Measurements from ENCODE around the gene NUP93.
"Not testable (repeated sequence)": the region's sequence is repeated elsewhere in the genome, so short reads cannot be mapped to it uniquely, and the experiment has no call there.

The NUP93 gene

GRCh38 chr16:56852401-56852730 lies 122.4 kb downstream of the NUP93 start:
- DNase-seq: no peak

DNA sequence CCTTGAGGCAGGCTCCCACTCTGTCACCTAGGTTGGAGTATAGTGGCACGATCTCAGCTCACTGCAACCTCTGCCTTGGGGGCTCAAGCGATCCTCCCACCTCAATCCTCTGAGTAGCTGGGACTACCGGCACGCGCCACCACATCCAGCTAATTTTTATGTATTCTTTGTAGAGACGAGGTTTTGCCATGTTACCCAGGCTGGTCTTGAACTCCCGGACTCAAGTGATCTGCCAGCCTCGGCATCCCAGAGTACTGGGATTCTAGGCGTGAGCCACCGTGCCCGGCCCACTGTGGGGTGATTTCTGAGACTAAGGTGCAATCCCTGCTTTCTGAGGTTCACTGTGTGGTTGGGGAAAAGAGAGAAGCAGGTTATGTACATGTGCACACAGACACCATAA lies 123.0 kb downstream of the NUP93 start:
- no peak for DNase-seq

DNA sequence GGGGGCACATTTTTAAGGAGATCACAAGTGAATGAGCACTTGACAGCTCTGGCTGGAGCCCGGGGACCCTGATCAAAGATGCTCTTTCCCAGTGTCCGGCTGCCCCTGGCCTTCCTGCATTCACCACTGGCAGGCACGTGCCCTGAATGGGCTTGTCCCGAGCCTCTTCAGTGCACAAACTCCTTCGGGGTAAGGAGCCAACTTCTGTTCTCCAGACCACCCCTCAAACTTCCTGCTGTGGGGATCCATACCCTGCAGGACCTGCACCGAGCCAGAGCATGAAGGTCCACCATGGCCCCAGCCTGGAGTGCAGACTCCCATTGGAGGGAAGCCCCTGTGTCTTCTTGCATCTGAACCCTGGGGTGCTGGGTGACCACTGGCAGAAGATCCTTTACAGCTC lies 125.3 kb downstream of the NUP93 start:
- DNase-seq: no peak

DNA sequence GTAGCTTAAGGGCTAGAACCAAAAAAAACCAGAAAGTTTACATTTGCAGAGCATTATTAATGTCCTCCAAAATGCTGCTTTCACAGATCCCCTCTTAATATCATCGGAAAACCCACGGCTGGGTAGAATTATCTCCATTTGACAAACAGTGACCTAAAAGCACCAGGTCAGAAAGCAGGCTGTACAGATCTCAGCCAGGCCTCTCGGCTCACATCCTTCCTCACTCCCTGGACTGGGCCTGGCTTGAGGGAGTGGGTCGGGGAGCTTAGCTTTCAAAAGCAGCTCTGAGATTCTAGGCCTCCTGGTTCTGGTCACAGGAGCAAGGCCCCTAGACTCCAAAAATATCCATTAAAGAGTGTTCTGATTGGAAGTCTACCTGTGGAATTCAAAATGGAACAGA lies 126.0 kb downstream of the NUP93 start:
- no peak for DNase-seq

GRCh38 chr16:56856876-56857447 lies 127.0 kb downstream of the NUP93 start:
- no peak for DNase-seq

GRCh38 chr16:56858374-56858773 lies 128.4 kb downstream of the NUP93 start:
- DNase-seq: no peak

- no peak for DNase-seq
Measured at GRCh38 chr16:56859636-56860035, 129.7 kb downstream of the NUP93 start.

DNA sequence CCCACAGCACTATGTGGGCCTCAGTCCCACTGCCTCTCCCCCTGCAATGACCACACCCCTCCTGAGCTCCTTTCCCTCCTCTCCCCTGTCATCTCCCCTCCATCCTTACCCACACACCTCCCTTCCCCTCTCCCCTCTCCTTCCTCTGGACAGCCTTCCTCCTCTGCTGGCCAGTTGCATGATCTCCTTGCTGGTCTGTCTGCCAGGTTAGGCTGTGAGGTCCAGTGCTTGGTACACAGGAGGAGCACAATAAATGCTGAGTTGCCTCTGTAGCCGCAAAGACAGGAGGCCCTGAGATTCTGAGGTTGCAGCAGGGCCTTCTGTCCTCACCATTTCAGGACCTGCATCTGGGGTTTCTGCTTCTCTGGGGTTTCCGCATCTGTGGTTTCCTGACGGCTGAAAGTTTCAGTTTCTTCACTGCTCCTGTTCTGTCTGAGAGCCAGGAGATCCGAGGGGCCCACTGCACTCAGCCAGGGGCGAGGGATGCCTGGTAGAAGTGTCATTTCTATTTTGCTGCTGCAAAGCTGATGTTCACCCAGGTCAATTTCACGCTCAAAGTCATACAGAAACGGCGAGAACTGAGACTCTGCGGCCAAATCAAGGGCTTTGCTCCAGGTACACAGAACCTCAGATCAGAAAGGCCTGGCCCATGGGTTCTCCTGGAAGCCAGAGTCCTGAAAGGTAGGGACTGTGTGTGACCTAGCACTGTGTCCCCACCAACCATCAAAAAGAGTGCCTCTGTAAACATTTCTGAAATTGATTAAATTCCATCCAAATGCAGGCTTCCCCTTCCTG lies 130.5 kb downstream of the NUP93 start:
- peak; percentile 39 for DNase-seq

- DNase-seq: no peak
Measured at GRCh38 chr16:56861092-56861610, 131.2 kb downstream of the NUP93 start.

DNA sequence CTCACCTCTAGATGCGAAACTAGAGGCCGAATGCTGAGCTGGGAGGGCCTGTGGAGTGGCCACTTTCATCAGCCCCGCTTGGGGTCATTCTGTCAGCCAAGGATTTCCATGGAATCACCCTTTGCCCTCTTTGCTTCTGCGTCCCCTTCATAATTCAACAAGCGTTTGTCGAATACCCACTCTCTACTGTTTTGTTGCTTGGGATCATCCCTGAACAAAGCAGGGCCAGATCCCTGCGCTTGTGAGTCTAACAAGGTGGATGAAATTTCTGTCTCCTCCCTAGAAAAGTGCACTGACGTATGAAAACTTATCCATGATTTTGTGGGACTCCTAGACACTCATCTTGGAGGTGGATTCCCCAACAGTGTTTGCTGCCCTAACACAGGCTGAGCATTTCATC lies 131.8 kb downstream of the NUP93 start:
- no peak for DNase-seq

DNA sequence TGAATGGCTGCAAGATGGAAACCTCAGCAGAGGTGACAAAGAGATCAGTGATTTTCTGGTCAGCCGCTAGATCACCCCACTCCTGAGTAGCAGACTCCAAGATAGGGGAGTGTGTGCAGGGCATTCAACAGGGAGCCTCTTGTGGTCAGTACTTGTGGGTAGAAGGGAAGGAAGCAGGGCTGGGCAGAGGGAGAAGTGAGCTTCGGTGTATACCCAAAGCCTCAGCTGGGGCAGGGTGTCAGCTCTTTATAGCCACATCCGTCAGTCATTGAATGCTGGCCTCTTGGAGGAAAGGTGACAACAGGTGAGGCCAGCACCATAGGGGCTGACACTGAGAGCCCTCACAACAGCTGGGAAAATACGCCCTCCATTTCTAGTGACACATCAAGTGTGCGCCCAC lies 132.8 kb downstream of the NUP93 start:
- no peak for DNase-seq

GRCh38 chr16:56864960-56865359 lies 135.0 kb downstream of the NUP93 start, which contains the start of gene SLC12A3:
TSS of gene SLC12A3 (plus strand) at chr16:56865207. CDS start at chr16:56865236, 29 bp downstream.
- no peak for DNase-seq

DNA sequence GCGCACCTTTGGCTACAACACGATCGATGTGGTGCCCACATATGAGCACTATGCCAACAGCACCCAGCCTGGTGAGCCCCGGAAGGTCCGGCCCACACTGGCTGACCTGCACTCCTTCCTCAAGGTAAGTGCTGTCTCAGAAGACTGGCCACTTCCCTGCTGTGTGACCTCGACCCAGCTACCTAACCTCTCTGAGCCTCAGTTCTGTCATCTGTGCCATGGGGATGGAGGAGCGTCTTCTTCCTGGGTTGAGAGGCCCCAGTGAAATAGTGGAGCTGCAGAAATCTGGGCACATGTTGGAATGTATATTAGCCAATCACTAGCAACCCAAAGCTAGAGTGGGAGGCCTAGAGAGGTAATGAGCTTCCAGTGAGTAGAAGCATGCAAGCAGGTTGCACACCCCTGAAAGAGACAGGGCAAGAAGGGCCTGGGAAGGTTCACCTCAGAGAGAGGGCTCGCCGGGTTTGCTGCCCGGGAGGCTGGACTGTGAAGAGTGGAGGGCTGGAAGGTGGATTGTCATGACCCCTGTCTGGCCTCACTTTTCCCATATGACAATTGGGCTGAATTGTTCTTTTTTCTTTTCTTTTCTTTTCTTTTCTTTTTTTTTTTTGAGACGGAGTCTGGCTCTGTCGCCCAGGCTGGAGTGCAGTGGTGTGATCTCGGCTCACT lies 135.6 kb downstream of the NUP93 start:
- DNase-seq: no peak

- DNase-seq: peak; percentile 57
Measured at GRCh38 chr16:56866955-56867830, 137.3 kb downstream of the NUP93 start.

DNA sequence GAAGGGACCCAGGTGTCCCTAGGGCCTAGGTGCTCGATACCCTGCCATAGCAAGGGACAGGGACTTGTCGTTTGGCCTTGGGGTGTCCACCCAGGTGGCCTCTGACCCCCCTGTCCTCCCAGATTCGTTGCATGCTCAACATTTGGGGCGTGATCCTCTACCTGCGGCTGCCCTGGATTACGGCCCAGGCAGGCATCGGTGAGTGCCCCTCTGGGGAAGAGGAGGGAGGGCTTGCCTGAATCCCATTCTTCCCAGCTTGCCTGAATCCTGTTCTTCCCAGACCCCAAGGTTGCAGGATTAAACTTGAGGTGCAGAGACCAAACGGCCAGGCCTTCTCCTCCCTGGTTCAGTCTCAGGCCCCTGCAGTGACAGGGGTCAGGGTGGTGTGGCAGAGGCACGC lies 138.2 kb downstream of the NUP93 start:
- DNase-seq: no peak

DNA sequence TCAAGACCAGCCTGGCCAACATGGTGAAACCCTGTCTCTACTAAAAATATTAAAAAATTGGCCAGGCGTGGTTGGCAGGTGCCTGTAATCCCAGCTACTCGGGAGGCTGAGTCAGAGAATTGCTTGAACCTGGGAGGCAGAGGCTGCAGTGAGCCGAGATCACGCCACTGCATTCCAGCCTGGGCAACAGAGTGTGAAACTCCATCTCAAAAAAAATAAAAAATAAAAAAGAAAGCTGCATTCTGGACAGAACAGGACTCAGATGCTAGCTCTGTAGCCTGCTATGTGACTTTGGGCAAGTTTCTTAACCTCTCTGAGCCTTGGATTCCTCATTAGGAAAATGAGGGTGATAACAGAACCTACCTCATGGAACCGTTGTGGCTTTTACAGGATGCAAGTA lies 138.8 kb downstream of the NUP93 start:
- DNase-seq: not testable (repeated sequence)

- DNase-seq: peak; percentile 64
Measured at GRCh38 chr16:56869513-56870275, 139.8 kb downstream of the NUP93 start.

GRCh38 chr16:56870276-56870888 lies 140.5 kb downstream of the NUP93 start:
- no peak for DNase-seq

DNA sequence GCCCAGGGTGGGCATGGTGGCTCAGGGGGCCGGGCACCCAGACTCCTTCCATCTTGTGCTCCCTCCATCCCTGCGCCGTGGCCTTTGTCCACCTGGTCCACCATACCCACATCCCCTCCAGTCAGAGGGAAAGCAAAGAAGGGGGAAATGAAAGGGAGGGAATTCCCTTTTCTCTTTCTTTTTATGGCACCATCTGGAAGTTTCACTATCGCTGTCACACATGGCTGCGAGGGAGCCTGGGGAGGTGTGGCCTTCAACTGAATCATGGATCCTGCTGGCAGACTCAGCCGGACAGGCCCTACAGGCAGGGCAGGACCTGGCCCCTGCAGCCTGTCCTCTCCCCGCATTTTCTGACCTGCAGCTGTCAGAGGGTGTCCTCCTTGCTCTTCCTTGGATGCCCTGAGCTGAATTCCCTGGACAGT lies 141.3 kb downstream of the NUP93 start:
- DNase-seq: peak; percentile 24

DNA sequence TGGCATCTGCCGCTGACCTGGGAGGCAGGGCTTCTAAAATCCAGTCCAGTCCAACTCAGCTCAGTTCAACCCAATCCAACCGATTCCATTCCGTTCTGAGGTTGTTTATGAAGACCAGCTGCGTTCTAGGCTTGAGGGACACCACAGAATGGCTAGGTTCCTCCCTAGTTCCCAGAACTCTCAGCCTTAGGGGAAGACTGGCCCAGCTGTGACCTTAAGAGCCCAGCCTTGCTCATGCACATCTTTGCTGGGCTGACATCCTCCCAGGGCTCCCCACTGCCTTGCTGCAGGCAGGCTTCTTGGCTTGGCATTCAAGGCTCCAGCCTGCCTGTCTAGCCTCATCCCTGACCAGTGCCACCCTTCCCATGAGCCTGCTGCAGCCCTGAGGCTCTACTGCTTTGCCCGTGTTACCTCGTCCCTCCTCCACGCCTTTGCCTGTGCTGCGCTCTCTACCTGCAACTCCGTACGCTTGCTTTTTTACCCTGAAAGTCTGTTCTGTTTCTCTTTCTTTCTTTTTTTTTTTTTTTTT lies 143.0 kb downstream of the NUP93 start:
- DNase-seq: no peak

DNA sequence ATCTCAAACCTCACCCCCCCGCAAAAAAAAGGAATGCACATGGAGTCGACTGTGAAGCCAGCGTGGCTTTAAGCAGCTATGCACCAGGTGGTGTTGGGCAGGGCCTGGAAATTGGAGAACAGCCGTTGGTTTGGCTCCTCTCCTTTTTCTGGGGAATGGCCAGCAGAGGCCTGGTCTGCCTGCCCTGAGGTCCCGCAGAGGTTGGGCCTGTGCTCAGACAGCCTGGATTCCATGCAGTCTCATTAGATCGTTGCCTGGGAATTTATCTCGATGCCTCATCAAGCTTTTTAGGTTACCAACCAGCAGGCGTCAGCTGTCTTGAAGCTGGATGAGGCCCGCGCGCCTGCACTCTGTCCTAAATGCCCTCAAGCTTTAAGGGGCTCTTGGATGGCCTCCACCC lies 144.9 kb downstream of the NUP93 start:
- DNase-seq: no peak

All from activated CD4-positive, alpha-beta T cell treated with anti-CD3 and anti-CD28 coated beads for 48 hours (primary cell).